Stimulated activated CD8-positive, alpha-beta memory T cell treated with anti-CD3 and anti-CD28 coated beads, Interleukin-7, amount 100 ng/mL, for 24 hours (primary cell): ENCODE measurements around the gene OR51M1.

ENCODE experiments used
- DNase-seq: peaks from one replicate; pipeline ENCODE4 v3.0.0-alpha.2; 2020; ENCODE audit warnings: low read depth

Gene OR51M1

DNA sequence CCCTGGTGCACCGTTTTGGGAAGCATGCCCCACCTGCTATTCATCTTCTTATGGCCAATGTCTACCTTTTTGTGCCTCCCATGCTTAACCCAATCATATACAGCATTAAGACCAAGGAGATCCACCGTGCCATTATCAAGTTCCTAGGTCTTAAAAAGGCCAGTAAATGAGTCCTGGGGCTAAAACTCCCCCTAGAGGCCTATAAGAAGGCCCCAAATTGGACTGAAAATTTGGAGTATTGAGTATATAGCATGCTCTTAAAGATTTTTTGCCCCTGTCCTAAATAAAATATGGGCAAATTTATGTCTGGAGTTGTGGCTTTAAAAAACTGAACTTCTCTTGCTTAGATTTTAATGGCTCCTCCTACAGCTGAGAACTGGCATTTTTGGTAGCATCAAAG lies 6.6 kb downstream of the OR51M1 start:
- no peak for DNase-seq

DNA sequence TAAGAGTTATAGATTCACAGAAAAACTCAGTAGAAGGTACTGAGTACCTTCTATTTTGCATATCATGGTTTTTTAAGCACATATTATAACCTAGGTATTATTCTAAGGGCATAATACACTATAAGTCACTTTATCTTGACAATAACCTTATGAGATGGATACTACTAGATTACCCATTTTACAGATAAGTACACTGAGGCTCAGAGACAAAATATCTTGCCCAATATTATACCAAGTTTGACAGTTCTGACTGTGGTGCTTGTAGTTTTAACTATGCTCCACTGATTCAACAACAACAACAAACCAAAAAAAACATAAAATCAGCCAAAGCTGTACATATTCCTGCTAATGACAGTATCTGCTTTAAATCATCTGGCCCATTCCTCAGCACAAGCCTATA lies 10.5 kb downstream of the OR51M1 start:
- DNase-seq, result no peak

DNA sequence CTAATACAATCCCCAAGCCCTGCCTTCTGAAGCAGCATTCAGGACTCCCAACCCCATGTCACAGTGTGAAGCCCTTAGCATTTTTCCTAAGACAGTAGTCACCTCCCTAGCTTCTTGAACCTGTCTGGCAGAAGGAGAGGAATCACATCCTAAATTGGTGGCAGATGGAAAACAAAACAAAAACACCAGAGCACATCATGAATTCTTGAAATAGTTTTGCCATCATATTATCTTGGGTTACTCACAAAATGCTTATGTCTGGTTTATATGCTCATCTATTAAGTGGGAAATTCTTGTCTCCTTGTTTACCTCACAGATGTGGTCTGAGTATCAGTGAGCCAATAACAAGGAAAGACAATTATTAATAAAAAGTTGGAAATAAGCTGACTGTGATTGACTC lies 15.3 kb downstream of the OR51M1 start:
- no peak for DNase-seq

GRCh38 chr11:5405173-5405572 lies 21.6 kb downstream of the OR51M1 start:
- DNase-seq, result no peak

DNA sequence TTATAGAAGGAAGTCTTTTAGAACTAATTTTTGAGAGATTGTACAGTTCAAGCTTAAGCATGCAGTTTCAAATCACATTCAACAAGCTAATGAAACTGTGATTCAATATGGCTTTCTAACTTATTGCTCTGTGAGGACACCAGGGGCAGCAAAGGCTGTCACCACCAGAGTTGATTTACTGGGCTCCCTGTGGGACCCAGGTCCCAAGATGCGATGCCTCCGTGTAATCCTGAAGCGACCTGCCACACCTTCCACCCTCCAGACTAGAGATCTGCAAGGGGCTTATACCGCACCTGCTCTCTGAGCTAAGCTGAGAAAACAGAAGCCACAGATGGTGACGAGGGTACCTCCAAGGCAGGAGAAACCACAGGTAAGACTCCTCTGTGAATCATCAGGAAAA lies 37.4 kb downstream of the OR51M1 start:
- DNase-seq, result no peak

- DNase-seq, result no peak
These were observed 38.2 kb downstream of the OR51M1 start, which contains the start of gene OR51Q1 for GRCh38 chr11:5421811-5422210. TSS of gene OR51Q1 (plus strand) at chr11:5422111. CDS start at chr11:5422201, 90 bp downstream.

- DNase-seq, result no peak
These were observed 39.5 kb downstream of the OR51M1 start for GRCh38 chr11:5423131-5423530.

DNA sequence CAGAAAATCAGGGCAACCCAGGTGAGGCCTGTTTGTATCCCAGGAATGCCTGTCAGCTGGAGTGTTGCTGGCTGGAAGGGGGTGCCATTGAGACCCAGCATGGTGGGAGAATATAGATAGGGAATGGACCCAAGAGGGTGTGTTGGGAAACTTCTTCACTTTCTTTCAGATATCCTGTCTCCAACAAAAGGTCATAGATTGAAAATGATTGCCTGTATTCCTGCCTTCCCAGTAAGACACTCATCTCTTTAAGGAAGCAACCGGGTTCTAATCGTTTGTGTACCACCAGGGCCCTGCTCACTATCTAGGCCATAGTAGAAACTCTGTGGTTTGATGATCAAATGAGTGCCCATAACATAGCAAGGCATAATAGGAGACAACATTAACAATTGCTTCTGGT lies 57.8 kb downstream of the OR51M1 start, which contains the start of gene OR51I1:
Gene OR51I1, minus strand, starts transcription at position 101 of the 400 bp plus-strand sequence. Its CDS starts 0 bp downstream, at position 101.
- DNase-seq, result no peak
